ENCODE measurements around the gene FOXF2. TPM values are rescaled to one million over a fixed set of nuclear protein-coding genes. Genes with fewer than 3 reads are reported as not detected.

The FOXF2 gene
- total RNA-seq, 4 donors from 2014 or later = 0.34 to 12.4 (median 4.0) TPM

DNA sequence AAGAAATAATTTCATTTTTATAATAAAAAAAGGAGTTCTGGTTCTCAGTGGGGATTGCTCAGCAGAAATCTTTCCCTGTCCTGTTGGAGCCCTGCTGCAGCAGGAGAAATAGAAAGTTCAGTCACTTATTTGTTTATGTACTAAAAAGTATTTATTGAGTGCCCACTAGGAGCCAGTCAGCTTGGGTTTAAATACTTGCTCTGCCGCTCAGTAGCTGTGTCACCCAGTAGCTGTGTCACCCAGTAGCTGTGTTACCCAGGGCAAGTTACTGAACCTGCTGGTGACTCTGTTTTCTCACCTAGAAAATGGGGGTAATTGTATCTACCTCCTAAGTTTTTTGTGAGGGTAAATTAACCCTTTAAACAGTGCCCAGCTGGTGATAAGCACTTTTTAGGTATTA lies 32.9 kb downstream of the FOXF2 start:
- Histone ChIP-seq H3K27ac (no peak overlapping the region), H3K27me3 (peaks cover 0 to 16% (median 0%) of the 10 kb centered on the region in 4 donors), H3K9me3 (peaks cover 0 to 4% (median 0%) of the 10 kb centered on the region in 3 donors), H3K4me1 (no peaks in the 10 kb centered on the region), H3K4me3 (no peak overlapping the region), H3K36me3 (no peaks in the 10 kb centered on the region)
- intact Hi-C loops (cut with DNase I) = no loop called here
- TF ChIP-seq POLR2A (IDR thresholded peaks at IDR 0.05) = no peak
- TF ChIP-seq, protein P1, sequence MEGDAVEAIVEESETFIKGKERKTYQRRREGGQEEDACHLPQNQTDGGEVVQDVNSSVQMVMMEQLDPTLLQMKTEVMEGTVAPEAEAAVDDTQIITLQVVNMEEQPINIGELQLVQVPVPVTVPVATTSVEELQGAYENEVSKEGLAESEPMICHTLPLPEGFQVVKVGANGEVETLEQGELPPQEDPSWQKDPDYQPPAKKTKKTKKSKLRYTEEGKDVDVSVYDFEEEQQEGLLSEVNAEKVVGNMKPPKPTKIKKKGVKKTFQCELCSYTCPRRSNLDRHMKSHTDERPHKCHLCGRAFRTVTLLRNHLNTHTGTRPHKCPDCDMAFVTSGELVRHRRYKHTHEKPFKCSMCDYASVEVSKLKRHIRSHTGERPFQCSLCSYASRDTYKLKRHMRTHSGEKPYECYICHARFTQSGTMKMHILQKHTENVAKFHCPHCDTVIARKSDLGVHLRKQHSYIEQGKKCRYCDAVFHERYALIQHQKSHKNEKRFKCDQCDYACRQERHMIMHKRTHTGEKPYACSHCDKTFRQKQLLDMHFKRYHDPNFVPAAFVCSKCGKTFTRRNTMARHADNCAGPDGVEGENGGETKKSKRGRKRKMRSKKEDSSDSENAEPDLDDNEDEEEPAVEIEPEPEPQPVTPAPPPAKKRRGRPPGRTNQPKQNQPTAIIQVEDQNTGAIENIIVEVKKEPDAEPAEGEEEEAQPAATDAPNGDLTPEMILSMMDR (IDR thresholded peaks at IDR 0.05) = no peak
- 80 to 94% methylated on average over 1 of the region's 1 CpG for WGBS, 2 donors
- no peak for DNase-seq

DNA sequence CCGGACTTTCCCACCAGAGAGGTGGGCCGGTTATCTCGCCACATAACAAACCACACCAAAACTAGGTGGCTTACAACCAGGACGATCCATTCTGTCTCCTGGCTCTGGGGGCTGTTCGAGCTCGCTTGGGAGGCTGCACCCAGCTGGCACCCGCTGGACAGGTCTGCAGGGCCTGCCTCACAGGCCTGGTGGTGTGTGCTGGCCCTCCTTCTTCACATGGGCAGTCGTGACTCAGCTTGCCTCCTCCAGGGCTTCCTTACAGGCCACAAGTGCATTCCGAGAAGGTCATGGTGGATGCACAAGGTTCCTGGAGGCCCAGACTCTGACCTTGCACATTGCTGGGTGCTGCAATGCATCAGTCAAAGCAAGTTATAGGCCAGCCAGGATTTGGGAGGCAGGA lies 34.2 kb downstream of the FOXF2 start:
- intact Hi-C loops (cut with DNase I) = no loop called here
- 79 to 93% methylated on average over 4 to 7 of the region's 9 CpGs for WGBS, 2 donors
- no peak for TF ChIP-seq POLR2A (IDR thresholded peaks at IDR 0.05)
- TF ChIP-seq, protein P1 (IDR thresholded peaks at IDR 0.05) = no peak
- Histone ChIP-seq H3K4me1 (no peaks in the 10 kb centered on the region), H3K27ac (no peak overlapping the region), H3K27me3 (peaks cover 0 to 16% (median 0%) of the 10 kb centered on the region in 4 donors), H3K36me3 (no peaks in the 10 kb centered on the region), H3K4me3 (no peak overlapping the region), H3K9me3 (peaks cover 0 to 4% (median 0%) of the 10 kb centered on the region in 3 donors)
- DNase-seq = no peak

DNA sequence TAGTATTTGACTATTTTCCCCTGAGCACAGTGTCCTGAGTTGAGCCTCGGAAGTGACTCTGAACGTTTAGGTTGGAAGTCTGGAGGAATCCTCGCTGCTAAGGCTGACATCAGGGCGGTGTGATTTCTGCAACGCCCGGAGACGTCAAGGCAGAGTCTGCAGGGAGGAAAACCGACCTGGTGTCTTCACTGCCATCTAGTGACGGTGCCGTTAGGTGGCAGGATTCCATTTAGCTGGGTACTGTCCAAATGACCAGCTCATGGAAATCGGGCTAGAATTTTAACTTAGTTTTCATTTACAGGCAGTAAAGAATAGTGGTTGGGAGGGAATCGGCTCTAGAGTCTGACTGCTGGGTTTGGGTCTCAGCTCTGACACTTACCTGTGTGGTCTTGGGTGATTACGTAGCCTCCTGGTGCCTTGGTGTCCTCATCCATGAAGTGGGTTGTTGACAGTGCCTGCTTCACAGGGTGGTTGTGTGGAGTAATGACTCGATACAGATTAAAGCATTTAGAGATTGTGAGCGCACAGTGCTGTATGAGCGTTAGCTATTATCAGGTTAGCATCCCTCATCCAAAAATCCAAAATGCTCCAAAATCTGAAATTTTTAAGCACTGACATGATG lies 35.0 kb downstream of the FOXF2 start:
- DNase-seq = no peak

DNA sequence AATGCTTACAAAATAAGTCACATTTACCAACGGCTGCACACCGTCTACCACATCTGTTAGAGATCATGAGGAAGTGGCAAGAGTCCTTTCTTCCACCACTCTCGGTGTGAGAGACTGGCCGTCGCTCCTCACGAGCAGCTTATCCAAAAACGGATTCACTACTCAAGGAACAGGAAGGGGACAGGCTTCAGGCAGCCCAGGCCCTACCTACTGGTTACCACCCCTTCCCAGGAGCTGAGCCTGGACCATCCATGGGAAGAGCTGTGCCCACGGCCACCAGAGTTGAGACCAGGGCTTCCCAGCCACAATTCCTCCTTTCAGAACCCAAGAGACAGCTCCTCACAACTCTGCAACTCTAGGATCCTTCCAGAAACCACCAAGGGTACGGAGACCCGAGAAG lies 37.0 kb downstream of the FOXF2 start:
- intact Hi-C loops (cut with DNase I) = no loop called here
- Histone ChIP-seq H3K36me3 (no peaks in the 10 kb centered on the region), H3K4me3 (no peak overlapping the region), H3K4me1 (no peaks in the 10 kb centered on the region), H3K27me3 (peaks cover 0 to 11% (median 0%) of the 10 kb centered on the region in 4 donors), H3K9me3 (no peaks in the 10 kb centered on the region), H3K27ac (no peak overlapping the region)
- TF ChIP-seq, protein P1 (IDR thresholded peaks at IDR 0.05) = no peak
- no peak for TF ChIP-seq POLR2A (IDR thresholded peaks at IDR 0.05)
- WGBS, 2 donors = 66 to 73% methylated on average over 6 to 8 of the region's 10 CpGs
- no peak for DNase-seq

More for the DNA sequence above, 35.0 kb downstream of the FOXF2 start:
- TF ChIP-seq, protein P1 (IDR thresholded peaks at IDR 0.05) = peak in 5 of 6 experiments; percentile 38 to 59 (median 43)
- no peak for TF ChIP-seq POLR2A (IDR thresholded peaks at IDR 0.05)
- H3K4me1 ChIP-seq = no peaks in the 10 kb centered on the region
- no peaks in the 10 kb centered on the region for H3K36me3 ChIP-seq
- no peak overlapping the region for H3K27ac ChIP-seq
- peaks cover 0 to 4% (median 0%) of the 10 kb centered on the region in 3 donors for H3K9me3 ChIP-seq
- peaks cover 0 to 13% (median 0%) of the 10 kb centered on the region in 4 donors for H3K27me3 ChIP-seq
- intact Hi-C loops (cut with DNase I) = no loop called here
- H3K4me3 ChIP-seq = no peak overlapping the region
- WGBS, 2 donors = 25 to 45% methylated on average over 8 to 16 of the region's 16 CpGs

DNA sequence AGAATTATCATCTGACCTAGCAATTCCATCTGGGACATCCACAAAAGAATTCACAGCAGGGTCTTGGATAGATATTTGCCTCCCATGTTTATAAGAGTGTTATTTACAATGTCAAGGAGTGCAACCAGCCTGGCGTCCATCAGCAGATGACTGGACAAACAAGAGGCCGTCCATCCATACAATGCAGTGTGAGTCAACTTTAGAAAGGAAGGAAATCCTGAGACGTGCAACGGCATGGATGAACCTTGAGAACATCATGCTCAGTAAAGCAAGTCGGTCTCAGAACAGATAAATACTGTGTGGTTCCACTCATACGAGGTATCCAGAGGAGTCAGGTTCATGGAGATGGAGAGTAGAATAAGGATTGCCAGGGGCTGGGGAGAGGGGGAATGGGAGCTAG lies 46.4 kb downstream of the FOXF2 start:
- intact Hi-C loops (cut with DNase I) = no loop called here
- Histone ChIP-seq H3K4me1 (no peaks in the 10 kb centered on the region), H3K27me3 (peaks cover 0 to 42% (median 0%) of the 10 kb centered on the region in 4 donors), H3K36me3 (no peaks in the 10 kb centered on the region), H3K9me3 (no peaks in the 10 kb centered on the region), H3K4me3 (no peak overlapping the region), H3K27ac (no peak overlapping the region)
- no peak for TF ChIP-seq POLR2A (IDR thresholded peaks at IDR 0.05)
- TF ChIP-seq, protein P1 (IDR thresholded peaks at IDR 0.05) = no peak
- 34 to 36% methylated on average over 6 of the region's 6 CpGs for WGBS, 2 donors
- DNase-seq = no peak

Data from esophagus squamous epithelium (tissue), 5 donors.